Gastrocnemius medialis (tissue), 4 donors: ENCODE results near the gene DIAPH1. TPM values are rescaled to one million over a fixed set of nuclear protein-coding genes. Genes with fewer than 3 reads are reported as not detected.

Source experiments
- ATAC-seq, 2 donors: fragments of 150-250 bp; one replicate each; pipeline ENCODE4 v1.9.1; 2016
- DNase-seq, 2 donors: peaks; one replicate each; pipeline ENCODE4 v3.0.0-alpha.2; 2019
- H3K27ac ChIP-seq, 4 donors: fragments of 200-600 bp; sonication (generic); 1 replicate in 1 of 4; 2 replicates in 3 of 4; pipeline ENCODE4 v1.5.1; 2016 to 2018; ENCODE audit warnings: mild to moderate bottlenecking in 2 of 4, moderate library complexity in 1 of 4
- H3K27me3 ChIP-seq, 3 donors: fragments of 200-600 bp; sonication (generic) in 2 of 3; 1 replicate in 1 of 3; 2 replicates in 2 of 3; pipeline versions ENCODE4 v1.5.1 to v1.6.0; 2016 to 2019; ENCODE audit warnings: mild to moderate bottlenecking in 1 of 3, moderate library complexity in 1 of 3
- H3K36me3 ChIP-seq, 2 donors: fragments of 200-600 bp; sonication (generic) in 1 of 2; one replicate each; pipeline ENCODE4 v1.5.1; 2017 to 2018
- H3K4me1 ChIP-seq, 2 donors: fragments of 200-600 bp; sonication (generic) in 1 of 2; one replicate each; pipeline ENCODE4 v1.5.1; 2016 to 2017; ENCODE audit warnings: mild to moderate bottlenecking in 2 of 2
- H3K4me3 ChIP-seq, 4 donors: fragments of 200-600 bp; sonication (generic) in 3 of 4; 1 replicate in 1 of 4; 2 replicates in 3 of 4; pipeline ENCODE4 v1.5.1; 2016 to 2019; ENCODE audit warnings: mild to moderate bottlenecking in 2 of 4
- H3K9me3 ChIP-seq, 3 donors: fragments of 200-600 bp; sonication (generic) in 2 of 3; 1 replicate in 1 of 3; 2 replicates in 2 of 3; pipeline ENCODE4 v1.5.1; 2016 to 2019
- CTCF ChIP-seq, 5 experiments: fragments of 450-650 bp in 3 of 5; fragments of 200-600 bp in 2 of 5; sonication (generic) in 2 of 5; IDR thresholded peaks in 4 of 5; conservative IDR thresholded peaks in 1 of 5; 1 replicate in 4 of 5; 2 replicates in 1 of 5; pipeline ENCODE4 v1.5.1; 2016 to 2019; ENCODE audit warnings: antibody characterized with exemption in 5 of 5, mild to moderate bottlenecking in 3 of 5, moderate library complexity in 3 of 5
- POLR2A ChIP-seq, 2 donors: fragments of 450-650 bp; IDR thresholded peaks; one replicate each; pipeline ENCODE4 v1.6.1; 2017; ENCODE audit warnings: antibody characterized with exemption in 2 of 2, mild to moderate bottlenecking in 2 of 2, moderate library complexity in 2 of 2
- in situ Hi-C, 4 donors: fragments of 200-750 bp; cut with MboI; loops; one replicate each; pipeline versions ENCODE4 v1.15.0 to v1.8.0; 2017; ENCODE audit warnings: low sequenced_read_pairs in 4 of 4
- intact Hi-C: fragments of 100-400 bp; cut with DNase I; formaldehyde crosslinking; loops from one replicate; pipeline ENCODE4 v1.15.1; 2023; ENCODE audit warnings: low total_unique reads
- total RNA-seq, 4 donors: library from RNA; depleted of rRNA; stranded (reverse); fragments of >200 nt; gene quantifications; one replicate each; pipeline versions ENCODE4 v1.1.0 to v1.2.3, GENCODE V29; 2016

DIAPH1 gene
- total RNA-seq, 4 donors from 2014 or later, result 98.3 to 324 (median 214) TPM

- DNase-seq, result no peak
- Histone ChIP-seq H3K27ac (no peak overlapping the region), H3K36me3 (no peaks in the 10 kb centered on the region), H3K27me3 (no peaks in the 10 kb centered on the region), H3K4me3 (no peak overlapping the region), H3K9me3 (no peaks in the 10 kb centered on the region), H3K4me1 (peaks cover 39 to 65% of the 10 kb centered on the region in 2 donors)
- in situ Hi-C loops (no loop called here), intact Hi-C loops (no loop called here)
- ATAC-seq, result no peak
- no peak for TF ChIP-seq POLR2A (IDR thresholded peaks at IDR 0.05)
- no peak for TF ChIP-seq CTCF (IDR thresholded peaks at IDR 0.05 in 4 of 5, conservative IDR thresholded peaks at IDR 0.05 in 1 of 5)
These were observed 134.9 kb downstream of the DIAPH1 start for GRCh38 chr5:141483902-141484301.

- peaks cover 65 to 85% of the 10 kb centered on the region in 2 donors for H3K4me1 ChIP-seq
- in situ Hi-C loops, result loop anchor here in 2 of 4 donors (5.0 kb wide), 4 partner anchors 43 to 83 kb away; partner anchors contain the start of gene PCDHGA11 (in 1 of the 2)
- no peak for DNase-seq
- no peaks in the 10 kb centered on the region for H3K36me3 ChIP-seq
- no peak overlapping the region for H3K4me3 ChIP-seq
- H3K9me3 ChIP-seq, result no peaks in the 10 kb centered on the region
- TF ChIP-seq CTCF (IDR thresholded peaks at IDR 0.05 in 4 of 5, conservative IDR thresholded peaks at IDR 0.05 in 1 of 5), result no peak
- no peak for TF ChIP-seq POLR2A (IDR thresholded peaks at IDR 0.05)
- no peak overlapping the region for H3K27ac ChIP-seq
- no peak for ATAC-seq
- no peaks in the 10 kb centered on the region for H3K27me3 ChIP-seq
- intact Hi-C loops, result no loop called here
These were observed 139.0 kb downstream of the DIAPH1 start for GRCh38 chr5:141479776-141480175.

- intact Hi-C loops, result no loop called here
- DNase-seq (no peak), ATAC-seq (no peak)
- H3K27me3 ChIP-seq, result no peaks in the 10 kb centered on the region
- H3K4me3 ChIP-seq, result peak overlapping the region; percentile 16 to 83 (median 75)
- no peak overlapping the region for H3K27ac ChIP-seq
- H3K36me3 ChIP-seq, result no peaks in the 10 kb centered on the region
- in situ Hi-C loops, result loop anchor here in 2 of 4 donors (5.0 kb wide), 4 partner anchors 44 to 84 kb away; partner anchors contain the start of gene PCDHGA11 (in 1 of the 2)
- peaks cover 55 to 72% of the 10 kb centered on the region in 2 donors for H3K4me1 ChIP-seq
- peak in 1 of 5 experiments; percentile 16 for TF ChIP-seq CTCF (IDR thresholded peaks at IDR 0.05 in 4 of 5, conservative IDR thresholded peaks at IDR 0.05 in 1 of 5)
- TF ChIP-seq POLR2A (IDR thresholded peaks at IDR 0.05), result no peak
- H3K9me3 ChIP-seq, result no peaks in the 10 kb centered on the region
These were observed 140.4 kb downstream of the DIAPH1 start for GRCh38 chr5:141478321-141478945.

GRCh38 chr5:141477815-141478214 lies 141.0 kb downstream of the DIAPH1 start:
- Histone ChIP-seq H3K27me3 (no peaks in the 10 kb centered on the region), H3K4me3 (peak overlapping the region; percentile 16 to 83 (median 75)), H3K9me3 (no peaks in the 10 kb centered on the region), H3K27ac (peak overlapping the region in 1 of 4 donors; percentile 23), H3K36me3 (no peaks in the 10 kb centered on the region), H3K4me1 (peaks cover 49 to 67% of the 10 kb centered on the region in 2 donors)
- intact Hi-C loops (loop anchor here (2.0 kb wide), 2 partner anchors 29 to 47 kb away; partner anchors contain the start of gene PCDHGA12), in situ Hi-C loops (loop anchor here in 2 of 4 donors (5.0 kb wide), 4 partner anchors 44 to 84 kb away; partner anchors contain the start of gene PCDHGA11 (in 1 of the 2))
- ATAC-seq (no peak), DNase-seq (no peak)
- no peak for TF ChIP-seq CTCF (IDR thresholded peaks at IDR 0.05 in 4 of 5, conservative IDR thresholded peaks at IDR 0.05 in 1 of 5)
- no peak for TF ChIP-seq POLR2A (IDR thresholded peaks at IDR 0.05)
